Measurements from ENCODE around the gene CYSLTR2. TPM values are rescaled to one million over a fixed set of nuclear protein-coding genes. Genes with fewer than 3 reads are reported as not detected.

Gene CYSLTR2
- total RNA-seq = 0.88 TPM in 1 of 2 replicates, not detected in the other

GRCh38 chr13:48653472-48653939, at the start of gene CYSLTR2:
Gene CYSLTR2 (plus strand): TSS chr13:48653929. CDS start chr13:48706818, 52,889 bp downstream.

Other genes with a start within 250 kb of the CYSLTR2 start
- gene LPAR6, start 240.8 kb upstream of the CYSLTR2 start, total RNA-seq = 0.66 and 6.7 TPM in 2 replicates
- gene RCBTB2, start 120.8 kb upstream of the CYSLTR2 start, total RNA-seq = 3.7 and 6.0 TPM in 2 replicates